Fibroblast of peridontal ligament (primary cell): ENCODE measurements around the gene TNFAIP3.
"Not testable (repeated sequence)": the region's sequence is repeated elsewhere in the genome, so short reads cannot be mapped to it uniquely, and the experiment has no call there.

Experiments used
- DNase-seq: peaks from one replicate; pipeline ENCODE4 v3.0.0-alpha.2; 2010; ENCODE audit errors: extremely low read depth

TNFAIP3 gene

GRCh38 chr6:137866914-137867684, at the start of gene TNFAIP3:
Gene TNFAIP3 (plus strand): TSS chr6:137867259. CDS start chr6:137871228, 3,969 bp downstream.
- DNase-seq: peak; percentile 94

GRCh38 chr6:137818440-137818839, 48.6 kb upstream of the TNFAIP3 start:
- no peak for DNase-seq

GRCh38 chr6:137819740-137820139, 47.3 kb upstream of the TNFAIP3 start:
- no peak for DNase-seq

- peak; percentile 28 for DNase-seq
Measured at GRCh38 chr6:137820425-137820824, 46.6 kb upstream of the TNFAIP3 start.

GRCh38 chr6:137820952-137821351, 46.1 kb upstream of the TNFAIP3 start:
- DNase-seq: peak; percentile 78

- DNase-seq: no peak
Measured at GRCh38 chr6:137821491-137821890, 45.6 kb upstream of the TNFAIP3 start.

GRCh38 chr6:137823826-137824555, 43.1 kb upstream of the TNFAIP3 start:
- peak; percentile 65 for DNase-seq

GRCh38 chr6:137824556-137824879, 42.5 kb upstream of the TNFAIP3 start:
- no peak for DNase-seq

GRCh38 chr6:137824896-137825295, 42.2 kb upstream of the TNFAIP3 start:
- DNase-seq: no peak

GRCh38 chr6:137827411-137827940, 39.6 kb upstream of the TNFAIP3 start:
- no peak for DNase-seq

GRCh38 chr6:137827977-137828810, 38.9 kb upstream of the TNFAIP3 start:
- no peak for DNase-seq

- DNase-seq: no peak
Measured at GRCh38 chr6:137829641-137830083, 37.4 kb upstream of the TNFAIP3 start.

GRCh38 chr6:137830511-137830911, 36.5 kb upstream of the TNFAIP3 start:
- no peak for DNase-seq

GRCh38 chr6:137832110-137832509, 34.9 kb upstream of the TNFAIP3 start:
- peak; percentile 75 for DNase-seq

GRCh38 chr6:137834508-137834907, 32.6 kb upstream of the TNFAIP3 start:
- DNase-seq: no peak

- no peak for DNase-seq
Measured at GRCh38 chr6:137836788-137837187, 30.3 kb upstream of the TNFAIP3 start.

GRCh38 chr6:137838090-137838489, 29.0 kb upstream of the TNFAIP3 start:
- not testable (repeated sequence) for DNase-seq

- DNase-seq: not testable (repeated sequence)
Measured at GRCh38 chr6:137838597-137838996, 28.5 kb upstream of the TNFAIP3 start.

GRCh38 chr6:137839076-137839475, 28.0 kb upstream of the TNFAIP3 start:
- DNase-seq: no peak

- DNase-seq: no peak
Measured at GRCh38 chr6:137840252-137840651, 26.8 kb upstream of the TNFAIP3 start.

- DNase-seq: no peak
Measured at GRCh38 chr6:137843211-137843610, 23.8 kb upstream of the TNFAIP3 start.

- not testable (repeated sequence) for DNase-seq
Measured at GRCh38 chr6:137844327-137844726, 22.7 kb upstream of the TNFAIP3 start.
